Ovary (tissue), 3 donors: ENCODE measurements around the gene SLC1A7.

Experiments
- CTCF ChIP-seq, 3 donors: fragments of 450-650 bp in 2 of 3; fragments of 200-600 bp in 1 of 3; IDR thresholded peaks; one replicate each; pipeline versions ENCODE4 v1.5.1 to v1.8.0; 2016 to 2022; ENCODE audit warnings: antibody characterized with exemption in 3 of 3, mild to moderate bottlenecking in 1 of 3
- POLR2A ChIP-seq: fragments of 450-650 bp; IDR thresholded peaks from one replicate; pipeline ENCODE4 v1.6.1; 2017; ENCODE audit warnings: antibody characterized with exemption, mild to moderate bottlenecking, moderate library complexity
- donor health status: DM: no; HTN: no; CAD: no.

DNA sequence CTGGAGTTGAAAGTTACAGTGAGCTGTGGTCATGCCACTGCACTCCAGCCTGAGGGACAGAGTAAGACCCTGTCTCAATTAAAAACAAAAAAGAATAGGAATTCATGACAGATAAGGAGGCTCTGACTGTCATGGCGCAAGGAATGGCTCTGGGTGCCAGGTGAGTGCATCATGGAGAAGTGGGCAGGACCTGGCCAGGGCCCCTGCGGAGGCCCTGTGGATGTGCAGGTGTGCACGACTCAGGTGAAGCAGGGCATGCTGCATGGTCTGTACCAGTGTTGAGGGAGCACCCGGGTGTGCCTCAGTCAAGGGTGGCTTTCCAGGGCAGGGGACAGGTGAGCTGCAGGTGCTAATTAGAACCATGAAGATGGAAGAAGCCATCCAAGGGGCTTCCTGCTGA lies 14.0 kb downstream of the SLC1A7 start:
- TF ChIP-seq POLR2A (no peak), CTCF (IDR thresholded peaks at IDR 0.05) (no peak)
